ENCODE measurements around the gene CPPED1.
"Not testable (repeated sequence)": the region's sequence is repeated elsewhere in the genome, so short reads cannot be mapped to it uniquely, and the experiment has no call there.

Gene CPPED1

GRCh38 chr16:12803203-12804093 is at the start of gene CPPED1:
TSS of gene CPPED1 (minus strand) at chr16:12803887. CDS start at chr16:12803776, 111 bp downstream.
- DNase-seq (ENCODE audit: low read depth): peak; percentile 89

GRCh38 chr16:12850186-12850585 is 46.5 kb upstream of the CPPED1 start:
- DNase-seq (ENCODE audit: low read depth): no peak

- no peak for DNase-seq (ENCODE audit: low read depth)
Measured at GRCh38 chr16:12846592-12846991, 42.9 kb upstream of the CPPED1 start.

- DNase-seq (ENCODE audit: low read depth): no peak
Measured at GRCh38 chr16:12845282-12845681, 41.6 kb upstream of the CPPED1 start.

GRCh38 chr16:12837756-12838155 is 34.1 kb upstream of the CPPED1 start:
- DNase-seq (ENCODE audit: low read depth): no peak

- no peak for DNase-seq (ENCODE audit: low read depth)
Measured at GRCh38 chr16:12837291-12837690, 33.6 kb upstream of the CPPED1 start.

GRCh38 chr16:12833926-12834325 is 30.2 kb upstream of the CPPED1 start:
- no peak for DNase-seq (ENCODE audit: low read depth)

- DNase-seq (ENCODE audit: low read depth): no peak
Measured at GRCh38 chr16:12829096-12829888, 25.6 kb upstream of the CPPED1 start.

- no peak for DNase-seq (ENCODE audit: low read depth)
Measured at GRCh38 chr16:12828206-12828605, 24.5 kb upstream of the CPPED1 start.

- DNase-seq (ENCODE audit: low read depth): no peak
Measured at GRCh38 chr16:12826559-12826958, 22.9 kb upstream of the CPPED1 start.

- peak; percentile 39 for DNase-seq (ENCODE audit: low read depth)
Measured at GRCh38 chr16:12819126-12820117, 15.7 kb upstream of the CPPED1 start.

GRCh38 chr16:12818326-12818725 is 14.6 kb upstream of the CPPED1 start:
- DNase-seq (ENCODE audit: low read depth): no peak

- not testable (repeated sequence) for DNase-seq (ENCODE audit: low read depth)
Measured at GRCh38 chr16:12816791-12817214, 13.1 kb upstream of the CPPED1 start.

- DNase-seq (ENCODE audit: low read depth): no peak
Measured at GRCh38 chr16:12815361-12815760, 11.7 kb upstream of the CPPED1 start.

- DNase-seq (ENCODE audit: low read depth): not testable (repeated sequence)
Measured at GRCh38 chr16:12813734-12814133, 10.0 kb upstream of the CPPED1 start.

- DNase-seq (ENCODE audit: low read depth): not testable (repeated sequence)
Measured at GRCh38 chr16:12813321-12813720, 9.6 kb upstream of the CPPED1 start.

- DNase-seq (ENCODE audit: low read depth): no peak
Measured at GRCh38 chr16:12811441-12812383, 8.0 kb upstream of the CPPED1 start.

GRCh38 chr16:12805066-12805465 is 1.4 kb upstream of the CPPED1 start:
- DNase-seq (ENCODE audit: low read depth): no peak

- DNase-seq (ENCODE audit: low read depth): no peak
Measured at GRCh38 chr16:12804395-12804794, 708 bp upstream of the CPPED1 start.

- DNase-seq (ENCODE audit: low read depth): no peak
Measured at GRCh38 chr16:12802661-12803060, 1.0 kb downstream of the CPPED1 start.

GRCh38 chr16:12802048-12802447 is 1.6 kb downstream of the CPPED1 start:
- no peak for DNase-seq (ENCODE audit: low read depth)
